ENCODE measurements around the gene PRKG1. TPM values are rescaled to one million over a fixed set of nuclear protein-coding genes. Genes with fewer than 3 reads are reported as not detected.
A peak's percentile ranks its signal among the peaks of the same experiment; 100 is the strongest.

PRKG1 gene
- polyA plus RNA-seq, 3 donors, result not detected

- Mint-ChIP-seq H3K9me3 (peaks cover 0 to 8% (median 2%) of the 10 kb centered on the region in 7 donors), H3K27me3 (ENCODE audit: low read depth in 3 of 3) (peaks cover 0 to 2% (median 1%) of the 10 kb centered on the region in 3 donors), H3K36me3 (no peaks in the 10 kb centered on the region), H3K27ac (peak overlapping the region in 1 of 7 donors; percentile 21), H3K4me1 (no peaks in the 10 kb centered on the region), H3K4me3 (no peak overlapping the region)
- H3K9ac ChIP-seq (ENCODE audit: insufficient read depth, low read length, poor library complexity, severe bottlenecking), result no peak overlapping the region
- H3K9me3 ChIP-seq (replicated peaks in 1 of 2; ENCODE audit: control insufficient read depth in 1 of 2, insufficient read depth in 1 of 2, low read length in 2 of 2), result no peaks in the 10 kb centered on the region
- no peaks in the 10 kb centered on the region for H3K79me2 ChIP-seq (ENCODE audit: insufficient read depth, low read length)
- TF ChIP-seq CTCF (IDR thresholded peaks at IDR 0.05), result no peak
- H4K20me1 ChIP-seq (ENCODE audit: insufficient read depth, low read length), result no peaks in the 10 kb centered on the region
- H3K4me3 ChIP-seq (replicated peaks in 1 of 3; ENCODE audit: low read depth in 2 of 3, low read length in 3 of 3), result no peak overlapping the region
- H3K4me2 ChIP-seq (replicated peaks; ENCODE audit: extremely low read depth, low read length, poor library complexity, severe bottlenecking), result no peak overlapping the region
- H3K4me1 ChIP-seq (ENCODE audit: control insufficient read depth in 1 of 2, insufficient read depth in 2 of 2, low read length in 2 of 2), result no peaks in the 10 kb centered on the region
- DNase-seq, result no peak
- no peak overlapping the region for H2AFZ ChIP-seq (ENCODE audit: insufficient read depth, low read depth, low read length, poor library complexity, severe bottlenecking)
- H3K36me3 ChIP-seq (replicated peaks in 1 of 2; ENCODE audit: control insufficient read depth in 1 of 2, insufficient read depth in 2 of 2, low read length in 2 of 2), result no peaks in the 10 kb centered on the region
- H3K27ac ChIP-seq (ENCODE audit: low read depth in 1 of 2, low read length in 2 of 2), result no peak overlapping the region
- intact Hi-C loops (cut with micrococcal nuclease), result no loop called here
- H3K27me3 ChIP-seq (ENCODE audit: control insufficient read depth in 2 of 2, insufficient read depth in 2 of 2, low read length in 2 of 2), result no peaks in the 10 kb centered on the region
- WGBS (ENCODE audit: insufficient coverage), result 100% methylated on average over 1 of the region's 2 CpGs
Measured at GRCh38 chr10:52208365-52208764, 1134.1 kb downstream of the PRKG1 start.

- Histone ChIP-seq H3K27me3 (ENCODE audit: control insufficient read depth in 2 of 2, insufficient read depth in 2 of 2, low read length in 2 of 2) (no peaks in the 10 kb centered on the region), H3K79me2 (ENCODE audit: insufficient read depth, low read length) (no peaks in the 10 kb centered on the region), H3K9me3 (replicated peaks in 1 of 2; ENCODE audit: control insufficient read depth in 1 of 2, insufficient read depth in 1 of 2, low read length in 2 of 2) (no peaks in the 10 kb centered on the region), H3K4me3 (replicated peaks in 1 of 3; ENCODE audit: low read depth in 2 of 3, low read length in 3 of 3) (no peak overlapping the region), H3K9ac (ENCODE audit: insufficient read depth, low read length, poor library complexity, severe bottlenecking) (no peak overlapping the region), H2AFZ (ENCODE audit: insufficient read depth, low read depth, low read length, poor library complexity, severe bottlenecking) (no peak overlapping the region), H3K27ac (ENCODE audit: low read depth in 1 of 2, low read length in 2 of 2) (no peak overlapping the region), H3K4me2 (replicated peaks; ENCODE audit: extremely low read depth, low read length, poor library complexity, severe bottlenecking) (no peak overlapping the region), H3K4me1 (ENCODE audit: control insufficient read depth in 1 of 2, insufficient read depth in 2 of 2, low read length in 2 of 2) (no peaks in the 10 kb centered on the region), H4K20me1 (ENCODE audit: insufficient read depth, low read length) (no peaks in the 10 kb centered on the region), H3K36me3 (replicated peaks in 1 of 2; ENCODE audit: control insufficient read depth in 1 of 2, insufficient read depth in 2 of 2, low read length in 2 of 2) (no peaks in the 10 kb centered on the region)
- no peak for TF ChIP-seq CTCF (IDR thresholded peaks at IDR 0.05)
- H3K4me3 Mint-ChIP-seq, result no peak overlapping the region
- intact Hi-C loops (cut with micrococcal nuclease), result no loop called here
- no peaks in the 10 kb centered on the region for H3K4me1 Mint-ChIP-seq
- DNase-seq, result no peak
- no peaks in the 10 kb centered on the region for H3K36me3 Mint-ChIP-seq
- no peak overlapping the region for H3K27ac Mint-ChIP-seq
- WGBS (ENCODE audit: insufficient coverage), result 74% methylated on average over 3 of the region's 6 CpGs
- peaks cover 0 to 5% (median under 1%) of the 10 kb centered on the region in 7 donors for H3K9me3 Mint-ChIP-seq
- H3K27me3 Mint-ChIP-seq (ENCODE audit: low read depth in 3 of 3), result peaks cover 0 to 2% (median 1%) of the 10 kb centered on the region in 3 donors
Measured at GRCh38 chr10:52210161-52210560, 1135.9 kb downstream of the PRKG1 start.
